T-helper 22 cell (primary cell): ENCODE measurements around the gene CLEC20A.
"Not testable (repeated sequence)": the region's sequence is repeated elsewhere in the genome, so short reads cannot be mapped to it uniquely, and the experiment has no call there.

Source experiments
- DNase-seq: peaks from one replicate; pipeline ENCODE4 v3.0.0-alpha.2; 2020; ENCODE audit warnings: low read depth

CLEC20A gene

DNA sequence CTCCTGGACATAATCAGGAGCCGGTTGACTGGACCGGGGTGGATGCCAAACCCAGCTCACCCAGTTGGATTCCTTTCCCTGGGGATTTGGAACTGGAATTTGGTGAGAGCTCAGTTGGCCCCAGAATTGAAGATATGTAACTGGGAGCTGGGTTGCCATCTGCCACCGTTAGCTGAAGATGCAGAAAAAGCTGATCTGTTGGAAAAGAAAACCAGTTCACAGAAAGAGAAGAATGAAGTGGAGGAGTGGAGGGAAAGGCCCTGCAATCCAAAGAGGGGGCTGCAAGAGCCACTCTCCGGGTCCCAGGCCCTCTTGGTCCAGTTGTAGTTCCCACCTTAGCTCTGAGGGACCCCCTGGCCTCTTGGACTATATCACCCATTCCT, 32.2 kb upstream of the CLEC20A start:
- DNase-seq: no peak

DNA sequence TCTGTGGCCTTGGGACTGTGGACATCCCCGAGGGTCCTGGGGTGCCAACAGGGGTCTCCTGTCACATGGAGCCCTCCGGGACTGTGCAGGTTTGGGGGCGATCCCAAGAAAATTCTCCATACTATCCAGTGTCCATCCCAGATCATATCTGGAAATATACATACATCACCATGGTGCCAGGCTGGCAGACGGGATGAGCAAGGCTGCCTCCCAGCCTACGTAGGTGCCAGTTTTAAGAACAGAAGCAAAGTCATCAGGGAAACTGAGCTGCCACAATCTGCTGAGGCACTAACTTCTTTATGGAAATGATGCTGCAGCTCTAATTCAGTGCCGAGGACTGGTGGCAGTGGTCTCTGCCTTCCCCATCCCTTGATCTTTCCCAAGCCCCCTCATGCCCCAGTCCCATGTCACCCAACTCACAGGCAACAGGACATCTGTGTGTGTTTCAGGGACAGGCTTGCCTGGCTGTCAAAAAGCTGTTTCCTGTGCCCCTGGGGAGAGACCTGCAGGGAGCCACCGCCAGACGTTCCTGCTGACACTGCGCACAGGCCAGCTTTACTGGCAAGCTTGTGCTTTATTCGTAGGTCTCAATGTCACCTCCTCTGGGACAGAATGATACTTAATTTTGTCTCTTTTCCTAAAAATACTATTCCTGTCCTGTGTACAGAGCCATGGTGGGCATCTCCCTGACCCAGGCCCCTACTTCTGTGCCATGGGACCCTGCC, 31.6 kb upstream of the CLEC20A start:
- DNase-seq: no peak

DNA sequence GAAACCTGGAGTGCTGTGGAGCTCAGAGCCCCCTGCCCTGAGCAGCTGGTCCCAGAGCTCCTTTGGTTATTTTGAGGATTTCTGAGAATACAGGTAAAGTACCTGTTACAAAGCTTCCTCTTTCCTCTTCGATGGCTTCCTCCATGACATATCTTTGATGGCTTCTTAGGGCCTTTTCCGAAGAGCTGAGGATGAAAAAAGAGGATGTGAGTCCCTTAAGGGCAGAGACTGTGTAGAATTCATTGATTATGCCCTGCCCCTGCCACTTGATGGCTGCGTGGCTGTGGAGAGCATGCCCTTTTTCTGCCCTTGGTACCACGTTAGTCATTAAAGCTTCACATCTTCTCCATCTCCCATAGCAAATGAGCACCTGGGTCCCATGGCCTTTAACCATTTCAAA, 30.4 kb upstream of the CLEC20A start:
- no peak for DNase-seq

DNA sequence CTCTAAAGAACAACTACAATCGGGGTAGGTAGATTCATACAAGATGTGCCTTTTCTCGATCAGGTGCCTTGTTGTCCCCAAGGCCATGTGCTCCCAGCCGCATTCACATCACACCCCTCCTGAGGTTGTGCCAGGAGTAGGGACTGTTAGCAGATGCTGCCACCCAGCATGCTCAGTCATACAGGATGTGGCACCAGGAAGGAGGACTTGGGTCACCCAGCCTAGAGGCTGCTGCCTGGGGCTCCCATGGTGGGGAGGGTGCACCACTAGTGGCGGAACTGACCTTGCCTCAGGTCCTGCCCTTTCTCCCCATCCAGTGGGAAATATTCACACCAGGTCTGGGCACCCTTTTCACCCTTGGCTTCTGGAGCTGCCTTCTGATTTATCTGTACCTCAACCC, 24.5 kb upstream of the CLEC20A start:
- no peak for DNase-seq

DNA sequence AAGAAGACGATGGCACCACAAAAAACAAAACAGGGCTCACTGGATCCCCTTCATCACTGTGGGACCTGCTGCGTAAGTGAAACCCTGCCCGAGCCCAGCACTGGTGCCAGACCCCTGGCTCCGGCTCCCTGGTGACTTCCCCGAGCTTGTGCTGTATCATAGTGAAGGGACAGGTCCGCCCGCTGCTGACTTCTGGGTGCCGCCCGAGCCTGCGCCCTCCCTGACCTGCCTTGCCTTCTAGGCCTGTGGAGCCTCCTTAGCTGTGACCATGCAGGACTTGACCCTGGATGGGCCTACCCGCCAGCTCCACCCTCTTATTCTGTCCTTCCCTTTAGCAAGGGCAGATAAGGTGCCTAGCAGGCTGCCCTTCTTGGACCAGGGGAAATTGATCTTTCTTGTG, 24.0 kb upstream of the CLEC20A start:
- DNase-seq: no peak

DNA sequence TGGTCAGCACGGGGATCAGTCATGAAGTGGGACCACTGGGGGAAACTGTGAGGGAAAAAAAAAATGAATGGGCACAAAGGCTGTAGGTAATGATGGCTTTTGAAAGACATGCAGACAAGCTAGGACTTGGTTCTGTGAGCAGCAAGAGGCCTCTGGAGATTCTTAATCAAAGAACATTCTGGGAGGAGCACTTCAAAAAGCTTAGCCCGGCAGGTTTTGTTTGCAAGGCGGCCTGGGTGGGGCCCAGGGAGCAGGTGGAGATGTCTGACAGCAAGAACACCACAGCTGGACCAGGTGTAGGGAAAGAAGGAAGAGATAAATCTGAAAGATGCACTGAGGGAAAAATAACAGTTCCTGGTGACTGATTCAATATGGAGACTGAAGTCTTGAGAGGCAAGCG, 22.1 kb upstream of the CLEC20A start:
- DNase-seq: no peak

DNA sequence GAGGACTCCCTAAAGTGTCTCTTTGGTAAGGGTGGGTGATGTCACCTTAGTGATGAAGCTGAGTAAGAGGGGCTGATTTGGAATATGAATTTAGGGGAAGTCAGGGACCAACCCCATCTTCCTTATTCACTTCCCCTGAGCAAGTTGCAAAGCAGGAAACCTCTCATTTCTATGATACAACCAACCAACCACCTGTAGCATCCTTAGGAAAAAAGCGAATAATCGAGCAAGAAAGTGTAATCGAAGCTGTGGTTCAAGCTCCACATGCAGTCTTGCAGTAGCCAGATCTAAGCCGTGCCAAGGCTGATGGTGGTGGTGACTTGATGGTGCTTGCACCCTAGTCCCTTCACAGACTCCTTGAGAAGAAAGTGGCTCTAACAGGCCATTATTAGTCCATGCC, 19.3 kb upstream of the CLEC20A start:
- DNase-seq: no peak

DNA sequence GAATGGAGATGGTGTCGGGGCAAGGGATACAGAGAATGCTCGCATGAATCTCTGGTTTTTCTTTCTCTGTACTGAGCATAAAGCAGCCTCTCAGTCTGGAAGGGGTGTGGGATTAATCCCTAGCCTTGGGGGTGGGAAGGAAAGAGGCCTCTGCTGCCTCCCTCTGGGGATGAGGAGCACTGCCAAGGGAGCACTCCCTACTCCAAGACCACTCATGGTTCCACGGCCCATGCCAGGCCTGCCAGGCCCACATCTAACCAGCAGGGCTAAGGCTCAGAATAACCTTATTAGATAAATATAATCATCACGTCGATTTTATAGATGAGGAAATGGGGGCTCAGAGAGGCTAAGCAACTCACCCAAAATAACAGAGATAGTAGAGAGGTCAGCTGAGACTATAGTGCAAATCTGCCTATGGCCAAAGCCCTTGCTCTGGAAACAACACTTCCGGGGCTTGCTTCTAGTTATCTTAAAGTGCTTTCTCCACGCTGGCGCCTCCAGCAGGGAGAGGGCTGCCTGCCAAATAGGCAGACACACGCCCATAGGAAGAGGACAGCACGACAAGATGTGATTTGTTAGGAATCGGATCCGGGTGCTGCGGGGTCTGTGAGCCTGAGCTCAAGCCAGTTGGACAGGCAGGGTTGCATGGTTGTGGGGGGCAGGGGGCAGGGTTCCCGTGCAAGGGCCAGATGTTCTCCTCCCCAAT, 16.7 kb upstream of the CLEC20A start:
- DNase-seq: no peak

DNA sequence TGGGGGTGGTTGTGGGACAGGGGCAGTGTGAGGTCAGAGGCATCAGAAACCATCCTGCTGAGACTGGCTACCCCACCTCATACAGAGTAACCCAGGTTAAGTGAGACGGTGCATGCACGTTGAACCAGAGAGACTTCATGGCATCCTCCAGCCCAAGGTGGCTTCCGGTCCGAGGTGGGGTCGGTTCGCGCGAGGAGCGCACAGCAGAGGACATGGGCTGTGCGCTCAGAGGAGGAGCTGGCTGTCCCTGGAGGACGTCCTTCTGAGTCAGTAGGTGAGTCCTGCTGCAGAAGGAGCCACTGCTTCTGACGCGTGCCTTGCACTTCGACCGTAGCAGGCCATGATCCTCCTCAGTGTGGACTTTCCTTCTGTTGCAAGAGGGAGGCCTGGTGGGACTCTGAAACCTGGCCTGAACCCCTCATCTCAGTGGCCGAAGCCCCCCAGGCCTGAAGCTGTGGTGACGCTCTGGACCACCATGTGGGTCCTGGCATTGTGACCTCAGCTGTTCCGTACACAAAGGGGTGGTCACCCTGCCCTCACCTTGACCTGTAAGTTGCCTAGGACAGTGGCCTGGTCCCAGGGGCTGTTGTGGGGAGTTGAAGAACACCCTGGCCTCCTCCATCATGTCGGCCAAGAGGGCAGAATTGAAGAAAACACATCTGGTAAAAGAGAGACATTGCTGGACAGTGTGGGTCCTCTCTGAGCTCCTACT, 16.0 kb upstream of the CLEC20A start, which contains the start of gene TEX35:
TEX35 (plus strand) TSS at position 544 of the 712 bp plus-strand sequence; CDS start at position 624, 80 bp downstream.
- DNase-seq: no peak

DNA sequence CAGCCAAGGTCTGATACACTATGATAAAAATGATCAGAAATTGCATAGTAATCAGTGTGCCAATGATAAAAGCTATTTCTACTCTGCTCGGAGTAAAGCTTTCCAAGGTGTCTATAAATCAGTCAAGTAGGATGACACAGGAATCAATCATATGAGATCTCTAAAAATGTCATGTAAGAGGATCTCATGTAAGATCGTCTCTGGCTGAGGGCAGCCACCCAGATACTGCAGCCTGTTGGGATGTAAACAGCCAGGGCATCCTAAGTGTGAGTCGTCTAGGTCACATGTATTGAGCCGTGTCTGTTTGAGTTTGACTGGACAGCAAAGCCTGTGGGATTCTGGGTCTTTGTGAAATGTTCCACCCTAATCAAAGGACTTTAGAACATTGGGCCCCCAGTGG, 13.4 kb upstream of the CLEC20A start:
- DNase-seq: no peak

DNA sequence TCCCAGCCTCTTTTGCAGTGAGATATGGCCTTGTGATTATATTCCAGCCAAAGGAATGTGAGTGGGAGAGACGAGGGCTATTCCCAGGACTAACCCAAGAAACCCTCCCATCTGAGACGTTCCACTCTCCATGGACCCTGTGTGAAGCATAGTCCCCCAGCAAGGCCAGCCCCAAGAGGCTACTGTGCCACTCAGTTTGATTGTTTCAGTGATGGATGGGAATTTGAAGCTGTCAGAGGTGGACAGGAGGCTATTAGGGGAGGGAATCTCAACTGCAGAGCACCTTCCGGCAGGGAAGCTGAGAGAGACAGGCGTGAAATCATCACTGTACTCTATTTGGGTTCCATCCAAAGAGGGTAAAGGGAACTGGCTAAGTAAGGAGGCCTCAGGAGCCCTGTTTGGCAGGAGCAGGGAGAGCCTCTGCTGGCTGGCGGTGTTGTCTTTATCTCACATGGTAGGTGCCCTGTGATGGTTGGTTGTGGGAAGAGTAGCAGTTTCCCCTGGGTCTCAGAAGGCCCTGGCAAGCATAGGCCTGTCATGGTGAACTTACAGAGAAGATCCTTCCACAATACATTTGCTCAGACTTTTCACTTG, 12.7 kb upstream of the CLEC20A start:
- DNase-seq: no peak

DNA sequence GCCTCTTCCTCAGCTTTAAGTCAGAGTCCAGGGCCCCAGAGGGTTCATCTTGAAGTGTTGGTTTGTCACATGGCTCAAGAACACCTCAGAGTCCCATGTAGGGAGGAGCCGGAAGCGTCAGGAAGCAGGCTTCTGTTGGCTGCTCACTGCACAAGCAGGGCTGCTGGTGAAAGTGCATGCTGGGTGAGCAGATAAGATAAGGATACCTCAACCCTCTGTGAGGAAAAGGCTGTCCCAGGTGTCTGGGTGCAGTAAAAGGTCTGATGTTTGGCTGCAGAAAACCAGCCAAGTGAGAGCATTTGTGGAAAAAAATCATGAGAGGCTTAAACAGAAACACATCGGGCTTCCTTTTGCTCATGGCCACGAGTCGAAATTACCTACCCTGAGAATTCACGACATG, 9.9 kb upstream of the CLEC20A start:
- DNase-seq: no peak

DNA sequence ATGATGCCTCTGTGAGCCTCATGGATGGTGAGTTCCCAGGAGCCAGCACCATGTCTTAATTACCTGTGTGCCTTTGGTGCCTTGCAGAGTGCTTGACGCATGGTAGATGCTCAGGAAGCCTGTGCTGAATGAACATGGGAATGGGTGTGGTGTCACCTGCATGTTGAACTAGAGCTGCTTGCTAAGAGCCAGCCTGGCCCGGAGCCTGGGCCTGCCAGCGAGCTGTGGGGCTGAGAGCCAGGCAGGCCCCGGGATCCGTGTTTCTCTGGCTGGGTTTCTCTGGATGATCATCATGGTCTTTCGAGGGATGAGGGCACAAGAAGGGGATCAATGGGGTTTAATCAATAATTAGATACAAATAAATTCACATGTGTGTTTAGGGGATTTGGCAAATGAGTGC, 9.4 kb upstream of the CLEC20A start:
- DNase-seq: no peak

DNA sequence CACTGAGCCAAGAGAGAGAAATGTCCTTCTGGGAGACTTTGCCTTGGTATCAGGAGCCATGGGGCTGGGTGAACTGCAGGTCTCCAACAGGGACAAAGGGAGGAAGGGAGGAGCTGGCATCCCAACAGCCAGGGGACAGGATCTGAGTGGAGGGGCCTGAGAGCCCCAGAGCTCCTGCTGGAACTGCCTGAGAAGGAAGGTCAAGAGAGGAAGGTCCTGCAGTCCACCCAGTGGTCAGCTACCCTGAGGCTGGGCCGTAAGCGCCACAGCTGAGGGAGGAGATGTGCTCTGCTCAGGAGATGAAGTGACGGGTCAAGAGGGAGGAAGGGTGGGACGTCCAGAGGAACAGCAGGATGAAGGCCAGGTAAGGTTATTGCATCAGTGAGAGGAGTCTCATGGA, 7.5 kb upstream of the CLEC20A start:
- no peak for DNase-seq

DNA sequence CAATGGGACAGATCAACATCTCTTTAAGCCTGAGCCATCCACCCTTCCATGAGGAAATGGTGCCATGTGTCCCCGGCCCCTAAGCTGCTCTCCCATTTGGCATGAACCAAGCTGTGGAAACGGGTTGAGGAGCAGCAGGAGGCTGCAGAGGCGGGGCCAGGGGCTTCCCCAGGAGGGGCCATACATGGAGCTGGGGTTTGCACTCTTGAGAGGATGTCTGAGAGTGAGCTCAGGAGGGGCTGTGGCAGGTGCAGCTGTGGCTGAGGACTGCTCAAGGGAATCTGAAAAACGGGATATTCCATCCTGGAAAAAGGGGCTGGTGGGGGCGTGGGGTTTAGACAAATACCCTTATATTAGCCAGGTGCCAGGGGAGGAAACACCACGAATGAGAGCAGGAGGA, 7.1 kb upstream of the CLEC20A start:
- DNase-seq: no peak

DNA sequence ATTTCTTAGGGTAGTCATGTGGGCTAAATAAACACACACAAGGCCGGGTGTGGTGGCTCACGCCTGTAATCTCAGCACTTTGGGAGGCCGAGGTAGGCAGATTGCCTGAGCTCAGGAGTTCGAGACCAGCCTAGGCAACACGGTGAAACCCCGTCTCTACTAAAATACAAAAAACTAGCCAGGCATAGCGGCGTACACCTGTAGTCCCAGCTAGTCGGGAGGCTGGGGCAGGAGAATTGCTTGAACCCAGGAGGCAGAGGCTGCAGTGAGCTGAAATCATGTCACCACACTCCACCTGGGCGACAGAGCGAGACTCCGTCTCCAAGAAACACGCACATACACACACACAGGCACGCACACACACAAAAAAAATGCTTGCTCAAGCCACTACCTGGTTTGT, 6.6 kb upstream of the CLEC20A start:
- DNase-seq: not testable (repeated sequence)

DNA sequence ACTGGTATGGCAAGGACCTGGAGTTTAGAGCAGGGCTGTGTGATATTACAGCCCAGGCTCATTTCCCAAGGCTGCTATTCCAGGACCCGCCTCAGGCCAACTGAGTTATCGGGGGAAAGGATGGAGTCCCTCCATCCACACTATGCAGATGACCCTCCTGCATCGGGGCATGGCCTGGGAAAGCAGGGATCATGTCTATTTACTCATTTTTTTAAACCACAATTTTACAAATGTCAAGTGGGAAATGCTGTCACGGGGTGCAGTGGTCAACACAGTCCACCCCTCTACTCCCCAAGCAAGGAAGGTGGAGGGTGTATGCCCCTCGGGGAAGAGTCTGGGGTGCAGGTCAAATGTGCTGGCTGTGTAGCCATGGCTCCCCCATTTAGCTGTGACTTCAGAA, 6.1 kb upstream of the CLEC20A start:
- DNase-seq: no peak

DNA sequence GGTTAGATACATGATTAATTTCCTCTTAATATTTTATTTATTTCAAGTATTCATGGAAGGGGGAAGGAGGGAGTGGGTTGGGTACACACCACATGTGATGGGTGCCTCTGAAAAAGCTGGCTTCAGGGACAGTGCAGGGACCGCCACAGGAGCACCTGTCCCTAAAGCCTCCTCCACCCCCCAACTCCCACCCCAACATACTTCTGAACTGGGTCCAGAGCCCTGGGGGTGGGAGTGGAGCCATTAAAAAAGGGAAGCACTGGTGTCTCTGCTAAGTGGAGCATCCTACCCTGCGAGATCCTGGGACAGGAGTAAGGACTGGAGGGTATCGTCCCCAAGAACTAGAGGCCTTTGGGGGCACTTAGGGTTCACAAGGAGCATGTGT, 5.6 kb upstream of the CLEC20A start:
- DNase-seq: no peak

DNA sequence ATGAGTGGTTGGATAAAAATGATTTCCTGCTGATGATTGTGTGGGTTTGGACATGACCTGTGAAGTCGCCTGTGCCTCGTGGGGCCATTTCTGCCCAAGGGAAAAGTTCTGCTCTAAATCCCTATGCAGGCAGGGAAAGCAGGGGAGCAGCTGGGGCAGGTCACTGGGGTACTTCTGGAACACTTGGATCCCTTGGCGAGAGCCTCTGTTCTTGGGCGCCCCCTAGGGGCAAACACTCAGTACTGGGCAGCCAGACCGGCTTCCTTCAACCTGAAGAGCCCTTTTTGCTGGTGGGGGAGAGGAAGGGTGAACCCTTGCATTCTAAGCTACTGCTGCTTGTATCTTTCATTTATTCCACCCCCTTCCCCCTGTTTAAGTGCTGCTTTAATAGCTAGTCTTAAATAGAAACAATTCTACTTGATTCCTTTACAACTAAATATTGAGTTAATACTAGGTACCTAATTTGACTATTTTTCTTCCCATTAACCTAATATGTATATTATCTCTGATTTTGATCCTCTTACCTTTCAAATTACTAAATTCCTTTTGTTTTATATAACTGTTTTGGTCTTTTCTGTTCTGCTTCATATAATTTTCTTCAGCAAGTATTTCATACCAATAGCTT, 5.1 kb upstream of the CLEC20A start:
- no peak for DNase-seq

DNA sequence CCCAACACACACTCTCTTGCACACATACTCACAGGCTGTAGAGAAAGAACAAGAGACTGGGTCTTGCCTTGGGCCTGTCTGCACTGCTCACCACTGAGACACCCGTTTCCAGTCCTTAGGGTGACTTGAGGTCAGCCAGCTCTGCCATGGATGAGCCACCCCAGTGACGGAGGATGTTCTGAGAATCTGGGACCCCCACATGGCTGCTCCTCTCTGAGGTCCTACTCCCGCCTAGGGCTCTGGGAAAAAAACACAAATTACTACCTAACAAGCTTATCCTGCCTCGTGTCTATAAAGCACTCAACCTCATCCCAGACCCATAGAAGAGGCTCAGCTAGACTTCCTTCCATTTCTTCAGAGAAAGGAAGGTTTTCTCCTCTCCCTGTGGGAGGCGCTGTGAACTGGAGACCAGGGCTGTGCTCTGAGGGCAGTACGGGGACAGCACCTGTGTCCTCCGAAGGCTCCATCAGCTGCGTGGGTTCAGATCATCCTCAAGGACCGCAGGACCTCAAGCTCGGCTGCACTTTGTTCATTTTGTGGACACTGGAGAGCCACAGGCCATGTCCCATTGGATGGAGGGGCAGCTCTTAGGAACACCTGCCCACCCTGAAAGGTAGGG, 4.3 kb upstream of the CLEC20A start:
- DNase-seq: no peak

DNA sequence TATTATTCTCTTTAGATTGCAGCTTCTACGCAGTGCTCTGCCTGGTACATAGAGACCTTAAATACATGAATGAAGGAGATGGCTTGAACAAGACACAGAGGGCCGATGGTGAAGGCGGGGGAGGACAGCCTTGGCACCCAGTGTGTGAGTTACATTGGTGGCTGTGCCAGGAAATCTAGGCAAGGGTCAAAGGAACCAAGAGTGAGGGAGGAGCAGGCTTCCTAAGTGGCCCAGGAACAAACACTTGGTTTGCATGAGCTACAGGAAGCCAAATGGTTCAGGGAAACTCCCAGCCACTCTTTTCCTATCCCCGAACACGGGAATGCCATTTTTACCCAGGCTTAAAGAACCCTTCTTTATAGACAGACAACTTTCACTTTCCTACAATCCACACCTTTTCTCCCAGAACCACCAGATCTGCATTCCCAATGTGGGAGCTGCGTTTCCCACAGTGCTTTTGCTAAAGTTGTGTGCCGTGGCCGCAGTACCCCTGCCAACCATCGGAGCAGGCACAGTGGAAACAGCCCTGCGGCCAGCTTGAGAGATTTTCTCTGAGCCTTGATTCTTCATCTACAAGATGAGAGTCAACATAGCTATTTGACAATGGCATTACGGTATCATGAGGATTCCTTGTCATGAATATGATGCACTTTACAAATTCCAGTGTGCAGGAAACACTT, 3.5 kb upstream of the CLEC20A start:
- DNase-seq: no peak
